Smooth muscle cell of the brain vasculature (primary cell): ENCODE data around the gene CC2D1A.
"Not testable (repeated sequence)": the region's sequence is repeated elsewhere in the genome, so short reads cannot be mapped to it uniquely, and the experiment has no call there.

ENCODE experiments used
- DNase-seq: peaks from one replicate; pipeline ENCODE4 v3.0.0-alpha.2; 2012; ENCODE audit warnings: low read depth, low spot score

Gene CC2D1A

GRCh38 chr19:13906910-13907309, 909 bp downstream of the CC2D1A start:
- no peak for DNase-seq

GRCh38 chr19:13908674-13909073, 2.7 kb downstream of the CC2D1A start:
- no peak for DNase-seq

DNA sequence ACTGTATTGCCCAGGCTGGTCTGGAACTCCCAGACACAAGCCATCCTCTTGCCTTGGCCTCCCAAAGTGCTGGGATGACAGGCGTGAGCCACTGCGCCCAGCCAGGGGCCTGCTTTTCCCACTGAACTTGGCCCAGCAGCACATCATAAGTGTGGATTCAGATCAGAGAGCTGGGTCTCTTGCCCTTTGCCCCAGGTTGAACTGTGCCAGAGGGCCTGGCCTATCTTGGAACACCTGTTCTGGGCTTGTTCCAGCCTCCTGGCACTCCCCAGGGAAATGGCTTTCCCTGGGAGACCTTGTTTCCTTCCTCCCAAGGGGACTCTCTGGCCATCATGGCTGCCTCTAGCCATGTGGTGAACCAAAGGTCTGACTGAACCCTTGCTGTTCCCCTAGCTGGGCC, 3.4 kb downstream of the CC2D1A start:
- no peak for DNase-seq

GRCh38 chr19:13913352-13913751, 7.4 kb downstream of the CC2D1A start:
- DNase-seq: no peak

- no peak for DNase-seq
Observed at GRCh38 chr19:13914777-13915176, 8.8 kb downstream of the CC2D1A start.

GRCh38 chr19:13917888-13918406, 11.9 kb downstream of the CC2D1A start:
- no peak for DNase-seq

DNA sequence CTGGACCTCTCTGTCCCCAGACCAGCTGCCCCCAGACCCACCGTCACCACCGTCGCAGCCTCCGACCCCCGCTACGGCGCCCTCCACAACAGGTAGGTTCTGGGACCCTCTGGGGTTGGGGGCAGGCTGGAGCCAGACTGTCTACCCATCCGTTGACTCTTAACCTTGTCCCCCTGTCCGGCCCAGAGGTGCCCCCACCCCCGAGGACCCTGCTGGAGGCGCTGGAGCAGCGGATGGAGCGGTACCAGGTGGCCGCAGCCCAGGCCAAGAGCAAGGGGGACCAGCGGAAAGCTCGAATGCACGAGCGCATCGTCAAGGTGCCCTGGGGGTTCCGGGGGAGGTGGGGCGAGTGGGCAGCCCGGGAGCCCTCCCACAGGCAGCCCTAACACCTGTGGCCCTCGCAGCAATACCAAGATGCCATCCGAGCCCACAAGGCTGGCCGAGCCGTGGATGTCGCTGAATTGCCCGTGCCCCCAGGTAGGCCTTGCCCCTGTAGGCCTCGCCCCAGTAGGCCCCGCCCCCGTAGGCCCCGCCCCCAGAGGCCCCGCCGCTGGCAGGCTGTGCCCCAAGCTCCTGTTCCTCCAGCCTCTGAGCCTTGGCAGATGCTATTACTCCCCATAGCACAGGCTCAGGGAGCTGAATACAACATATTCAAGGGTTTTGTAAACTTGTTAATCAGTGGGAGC, 12.9 kb downstream of the CC2D1A start:
- no peak for DNase-seq

DNA sequence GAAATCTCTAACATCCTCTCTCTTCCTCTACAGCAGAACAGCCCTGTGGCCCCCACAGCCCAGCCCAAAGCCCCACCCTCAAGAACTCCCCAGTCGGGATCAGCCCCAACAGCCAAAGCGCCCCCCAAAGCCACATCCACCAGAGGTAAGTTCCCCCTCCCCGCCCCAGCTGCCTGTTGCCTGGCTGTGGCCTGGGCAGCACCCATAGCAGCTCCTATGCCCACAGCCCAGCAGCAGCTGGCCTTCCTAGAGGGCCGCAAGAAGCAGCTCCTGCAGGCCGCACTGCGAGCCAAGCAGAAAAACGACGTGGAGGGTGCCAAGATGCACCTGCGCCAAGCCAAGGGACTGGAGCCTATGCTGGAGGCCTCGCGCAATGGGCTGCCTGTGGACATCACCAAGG, 14.5 kb downstream of the CC2D1A start:
- DNase-seq: no peak

GRCh38 chr19:13920940-13921747, 15.1 kb downstream of the CC2D1A start:
- no peak for DNase-seq

GRCh38 chr19:13922118-13922517, 16.1 kb downstream of the CC2D1A start:
- not testable (repeated sequence) for DNase-seq

DNA sequence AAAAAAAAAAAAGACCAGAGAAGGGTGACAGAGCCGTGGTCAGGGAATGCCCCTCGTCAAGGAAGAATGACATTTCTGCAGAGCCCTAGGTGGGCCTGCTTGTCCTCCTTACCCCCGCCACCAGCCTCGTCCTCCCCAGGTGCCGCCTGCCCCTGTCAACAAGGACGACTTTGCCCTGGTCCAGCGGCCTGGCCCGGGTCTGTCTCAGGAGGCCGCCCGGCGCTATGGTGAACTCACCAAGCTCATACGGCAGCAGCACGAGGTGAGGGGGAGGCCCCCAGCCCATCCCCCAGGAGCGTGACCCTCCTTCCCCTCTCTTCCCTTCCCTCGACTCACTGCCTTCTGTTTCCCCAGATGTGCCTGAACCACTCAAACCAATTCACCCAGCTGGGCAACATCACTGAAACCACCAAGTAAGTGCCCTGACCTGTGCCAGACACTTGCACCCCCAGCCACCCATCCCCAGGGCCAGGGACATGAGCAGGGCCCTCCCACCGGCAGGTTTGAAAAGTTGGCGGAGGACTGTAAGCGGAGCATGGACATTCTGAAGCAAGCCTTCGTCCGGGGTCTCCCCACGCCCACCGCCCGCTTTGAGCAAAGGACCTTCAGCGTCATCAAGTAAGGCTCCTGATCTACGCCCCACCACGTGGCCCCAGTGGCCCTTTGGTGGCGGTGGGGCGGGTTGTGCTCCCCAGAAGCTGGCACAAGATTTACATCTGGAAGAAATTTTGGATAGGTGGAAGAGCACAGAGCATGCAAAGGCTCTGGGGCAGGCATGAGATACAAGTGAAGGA, 17.4 kb downstream of the CC2D1A start:
- no peak for DNase-seq

DNA sequence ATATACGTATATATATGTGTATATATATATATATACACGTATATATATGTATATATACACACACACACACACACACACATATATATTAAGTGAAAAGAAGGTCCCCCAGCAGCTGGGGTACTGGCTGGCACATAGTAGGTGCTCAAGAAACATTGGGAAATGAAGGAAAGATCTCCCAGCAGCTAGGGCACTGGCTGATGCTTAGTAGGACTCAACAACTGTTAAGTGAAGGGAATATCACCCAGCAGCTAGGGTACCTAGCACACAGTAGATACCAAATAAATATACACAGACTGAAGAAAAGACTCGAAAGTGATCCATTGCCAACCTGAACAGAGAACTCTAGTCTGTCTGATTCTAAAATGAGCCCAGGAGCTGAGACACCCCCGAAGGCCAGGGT, 20.0 kb downstream of the CC2D1A start:
- no peak for DNase-seq

DNA sequence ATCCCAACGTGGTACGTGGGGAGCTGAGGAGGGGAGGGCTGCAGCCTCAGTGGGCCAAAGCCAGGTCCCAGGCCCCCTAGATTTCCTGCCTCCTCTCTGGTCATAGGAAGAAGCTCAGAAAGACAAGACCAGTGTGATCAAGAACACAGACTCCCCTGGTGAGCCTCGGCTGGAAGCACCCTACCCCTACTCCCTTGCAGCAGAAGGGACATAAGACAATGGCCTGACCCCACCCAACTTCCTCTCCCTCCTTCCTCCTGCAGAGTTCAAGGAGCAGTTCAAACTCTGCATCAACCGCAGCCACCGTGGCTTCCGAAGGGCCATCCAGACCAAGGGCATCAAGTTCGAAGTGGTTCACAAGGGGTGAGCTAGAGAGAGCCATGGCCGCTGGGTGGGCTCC, 20.7 kb downstream of the CC2D1A start:
- DNase-seq: no peak

DNA sequence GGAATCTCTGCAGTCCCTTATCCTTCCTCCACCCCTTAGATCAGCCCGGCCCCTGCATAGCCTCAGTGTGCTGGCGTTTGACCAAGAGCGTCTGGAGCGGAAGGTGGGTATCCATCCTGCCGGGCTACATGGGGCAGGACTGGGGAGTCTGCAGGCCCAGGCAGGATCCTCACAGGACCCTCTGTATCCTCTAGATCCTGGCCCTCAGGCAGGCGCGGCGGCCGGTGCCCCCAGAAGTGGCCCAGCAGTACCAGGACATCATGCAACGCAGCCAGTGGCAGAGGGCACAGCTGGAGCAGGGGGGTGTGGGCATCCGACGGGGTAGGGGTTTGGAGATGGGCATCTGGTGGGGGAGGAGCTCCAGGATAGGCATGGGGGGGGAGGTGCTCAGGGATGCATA, 23.3 kb downstream of the CC2D1A start:
- no peak for DNase-seq

DNA sequence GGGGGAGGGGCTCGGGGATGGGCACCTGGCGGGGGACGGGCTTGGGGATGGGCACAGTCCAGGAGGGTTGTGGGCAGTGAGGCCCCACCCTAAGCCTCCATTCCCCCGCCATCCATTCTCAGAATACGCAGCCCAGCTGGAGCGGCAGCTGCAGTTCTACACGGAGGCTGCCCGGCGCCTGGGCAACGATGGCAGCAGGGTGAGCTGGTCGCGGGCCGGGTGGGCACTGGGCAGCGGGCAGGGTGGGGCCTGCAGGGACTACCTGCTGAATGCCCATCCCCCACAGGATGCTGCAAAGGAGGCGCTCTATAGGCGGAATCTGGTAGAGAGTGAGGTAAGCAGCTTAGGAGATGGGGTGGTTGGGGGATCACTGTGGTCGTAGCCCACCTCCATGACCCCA, 24.0 kb downstream of the CC2D1A start:
- no peak for DNase-seq

DNA sequence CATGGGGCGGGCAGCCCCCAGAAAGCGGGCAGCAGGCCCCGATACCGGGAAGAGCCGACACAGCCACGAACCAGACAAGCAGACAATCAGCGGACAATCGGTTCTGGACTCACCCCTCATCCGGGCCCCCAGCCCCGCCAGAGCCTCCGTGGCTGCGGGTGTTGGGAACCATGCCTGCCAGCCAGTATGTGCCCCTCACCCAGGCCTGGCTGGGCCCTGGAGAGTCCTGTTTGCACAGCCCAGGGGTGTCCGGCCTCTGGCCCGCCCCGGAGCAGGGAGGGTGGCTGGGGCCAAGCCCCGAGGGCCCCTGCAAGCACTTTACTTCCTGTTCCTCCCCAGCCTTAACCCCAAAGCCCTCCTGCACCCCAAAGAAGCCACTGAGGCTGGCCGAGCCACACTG, 24.4 kb downstream of the CC2D1A start:
- no peak for DNase-seq

- no peak for DNase-seq
Observed at GRCh38 chr19:13931391-13932148, 25.6 kb downstream of the CC2D1A start.

- DNase-seq: no peak
Observed at GRCh38 chr19:13932149-13932637, 26.2 kb downstream of the CC2D1A start.

GRCh38 chr19:13932911-13933393, 27.0 kb downstream of the CC2D1A start:
- DNase-seq: no peak

GRCh38 chr19:13934785-13935109, 28.7 kb downstream of the CC2D1A start:
- no peak for DNase-seq
